Mesothelial cell of epicardium (in vitro differentiated cells): ENCODE measurements around the gene CHML. TPM values are rescaled to one million over a fixed set of nuclear protein-coding genes. Genes with fewer than 3 reads are reported as not detected.

Source experiments
- DNase-seq, 2 experiments: peaks; one replicate each; pipeline ENCODE4 v3.0.0; 2021; ENCODE audit warnings: low spot score in 2 of 2; ENCODE audit not compliant: unreplicated experiment in 2 of 2
- H3K27ac Mint-ChIP-seq: 2 replicates; pipeline ENCODE4 v1.8.0; 2021; ENCODE audit warnings: mixed read lengths
- H3K27me3 Mint-ChIP-seq: 2 replicates; pipeline ENCODE4 v1.8.0; 2021; ENCODE audit warnings: low read depth, mixed read lengths
- H3K36me3 Mint-ChIP-seq: 2 replicates; pipeline ENCODE4 v1.8.0; 2021; ENCODE audit warnings: mixed read lengths
- H3K4me1 Mint-ChIP-seq: 2 replicates; pipeline ENCODE4 v1.8.0; 2021; ENCODE audit warnings: mixed read lengths
- H3K4me3 Mint-ChIP-seq: 2 replicates; pipeline ENCODE4 v1.8.0; 2021; ENCODE audit warnings: mild to moderate bottlenecking, moderate library complexity, mixed read lengths
- H3K9me3 Mint-ChIP-seq: 2 replicates; pipeline ENCODE4 v1.8.0; 2021; ENCODE audit warnings: mixed read lengths
- total RNA-seq: library from RNA; stranded (reverse); gene quantifications from 3 replicates; pipeline ENCODE4 v1.2.1, GENCODE V29; 2021
- TF ChIP-seq, protein P1 (sequence below): fragments of 200-600 bp; sonication (generic); IDR thresholded peaks from one replicate; pipeline ENCODE4 v1.5.0; 2021; ENCODE audit warnings: antibody characterized with exemption; ENCODE audit not compliant: unreplicated experiment

Gene CHML
- total RNA-seq, 1 donor from 2014 or later: 21.2 TPM

DNA sequence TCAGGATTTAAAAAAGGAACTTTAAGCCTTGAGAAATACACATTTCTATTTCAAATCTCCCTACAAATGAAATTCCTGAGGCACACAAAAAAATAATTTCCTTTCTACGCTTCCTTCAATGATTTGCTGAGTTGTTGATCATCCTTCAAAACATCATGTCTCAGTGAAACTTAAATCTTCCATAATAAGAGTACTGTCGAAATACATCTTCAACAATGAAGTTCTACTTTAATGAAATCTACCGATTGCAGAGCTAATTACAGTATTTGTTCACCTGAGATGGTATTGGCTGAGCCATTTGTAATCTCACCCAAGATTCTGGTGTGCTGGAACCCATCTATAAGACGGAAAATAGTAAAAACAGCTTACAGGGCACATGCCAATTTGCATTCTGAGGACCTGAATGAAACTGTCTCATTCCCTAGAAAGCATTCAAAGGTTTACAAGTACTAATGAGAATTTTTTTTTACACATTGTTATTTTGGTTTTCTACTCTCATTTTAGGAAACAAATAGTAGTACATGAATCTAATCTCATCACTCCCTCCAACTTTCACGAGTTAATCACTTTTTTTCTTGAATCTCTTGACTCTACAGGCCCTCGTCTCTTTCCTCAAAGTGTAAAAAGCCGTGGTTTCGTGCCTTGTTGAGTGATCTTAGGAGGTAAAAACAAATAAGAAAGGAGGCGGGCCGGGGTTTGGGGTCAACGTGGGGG lies 1.1 kb downstream of the CHML start:
- Mint-ChIP-seq H3K27ac (peak overlapping the region; percentile 48), H3K36me3 (peaks cover 16% of the 10 kb centered on the region), H3K4me3 (peak overlapping the region; percentile 83), H3K4me1 (peaks cover 29% of the 10 kb centered on the region), H3K9me3 (peaks cover 24% of the 10 kb centered on the region), H3K27me3 (no peaks in the 10 kb centered on the region)
- TF ChIP-seq, protein P1, sequence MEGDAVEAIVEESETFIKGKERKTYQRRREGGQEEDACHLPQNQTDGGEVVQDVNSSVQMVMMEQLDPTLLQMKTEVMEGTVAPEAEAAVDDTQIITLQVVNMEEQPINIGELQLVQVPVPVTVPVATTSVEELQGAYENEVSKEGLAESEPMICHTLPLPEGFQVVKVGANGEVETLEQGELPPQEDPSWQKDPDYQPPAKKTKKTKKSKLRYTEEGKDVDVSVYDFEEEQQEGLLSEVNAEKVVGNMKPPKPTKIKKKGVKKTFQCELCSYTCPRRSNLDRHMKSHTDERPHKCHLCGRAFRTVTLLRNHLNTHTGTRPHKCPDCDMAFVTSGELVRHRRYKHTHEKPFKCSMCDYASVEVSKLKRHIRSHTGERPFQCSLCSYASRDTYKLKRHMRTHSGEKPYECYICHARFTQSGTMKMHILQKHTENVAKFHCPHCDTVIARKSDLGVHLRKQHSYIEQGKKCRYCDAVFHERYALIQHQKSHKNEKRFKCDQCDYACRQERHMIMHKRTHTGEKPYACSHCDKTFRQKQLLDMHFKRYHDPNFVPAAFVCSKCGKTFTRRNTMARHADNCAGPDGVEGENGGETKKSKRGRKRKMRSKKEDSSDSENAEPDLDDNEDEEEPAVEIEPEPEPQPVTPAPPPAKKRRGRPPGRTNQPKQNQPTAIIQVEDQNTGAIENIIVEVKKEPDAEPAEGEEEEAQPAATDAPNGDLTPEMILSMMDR: no peak
- no peak for DNase-seq

DNA sequence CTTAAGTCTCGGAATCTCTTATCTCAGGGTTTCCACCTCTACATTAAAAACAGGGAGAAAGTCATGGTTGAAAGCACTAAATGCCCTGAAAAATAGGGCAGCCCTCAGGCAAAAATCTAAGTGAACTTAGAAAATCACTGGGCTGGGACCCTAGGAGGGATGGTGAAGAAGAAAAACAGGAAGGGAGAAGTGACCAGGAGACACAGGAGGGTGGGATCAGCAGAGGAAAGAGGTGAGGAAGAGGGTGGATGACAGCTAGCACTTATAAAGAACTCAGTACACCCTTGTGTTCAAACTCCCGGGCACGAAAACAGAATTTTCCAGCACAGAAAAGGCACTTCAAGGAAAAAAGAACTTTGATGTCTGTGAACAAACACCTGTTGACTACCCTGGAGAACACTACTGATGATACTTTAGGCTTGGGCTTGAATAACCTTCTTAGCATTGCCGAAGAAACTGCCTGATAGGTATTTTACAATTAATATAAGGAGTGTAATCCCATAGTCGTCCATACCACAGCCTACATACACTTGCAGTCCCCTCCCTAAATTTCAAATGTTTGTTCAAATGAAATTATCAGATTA lies 2.0 kb downstream of the CHML start:
- Mint-ChIP-seq H3K27me3 (no peaks in the 10 kb centered on the region), H3K9me3 (peaks cover 21% of the 10 kb centered on the region), H3K36me3 (peaks cover 18% of the 10 kb centered on the region), H3K27ac (peak overlapping the region; percentile 80), H3K4me3 (peak overlapping the region; percentile 61), H3K4me1 (peaks cover 29% of the 10 kb centered on the region)
- DNase-seq: no peak
- TF ChIP-seq, protein P1: no peak

DNA sequence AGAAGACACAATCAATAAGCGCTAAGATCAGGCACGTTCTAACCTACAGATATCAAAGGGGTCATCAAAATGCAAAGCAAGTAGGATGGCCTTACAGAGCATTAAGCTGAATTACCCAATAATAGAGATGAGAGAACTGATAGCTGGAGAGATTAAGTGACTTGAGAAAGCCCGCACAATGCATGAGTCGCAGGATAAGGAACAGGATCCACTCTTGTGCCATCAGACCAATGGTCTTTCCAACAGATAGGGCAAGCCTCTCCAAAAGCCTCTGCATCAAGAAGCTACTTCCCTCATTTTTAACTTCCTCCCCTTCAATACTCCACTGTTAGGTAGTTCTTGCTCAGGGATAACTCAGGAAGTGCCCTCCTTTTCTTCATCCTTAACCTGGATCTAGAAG lies 2.6 kb downstream of the CHML start:
- DNase-seq: no peak
- Mint-ChIP-seq H3K9me3 (peaks cover 19% of the 10 kb centered on the region), H3K27me3 (no peaks in the 10 kb centered on the region), H3K4me1 (peaks cover 29% of the 10 kb centered on the region), H3K36me3 (peaks cover 18% of the 10 kb centered on the region), H3K27ac (peak overlapping the region; percentile 80), H3K4me3 (peak overlapping the region; percentile 61)
- TF ChIP-seq, protein P1: no peak

DNA sequence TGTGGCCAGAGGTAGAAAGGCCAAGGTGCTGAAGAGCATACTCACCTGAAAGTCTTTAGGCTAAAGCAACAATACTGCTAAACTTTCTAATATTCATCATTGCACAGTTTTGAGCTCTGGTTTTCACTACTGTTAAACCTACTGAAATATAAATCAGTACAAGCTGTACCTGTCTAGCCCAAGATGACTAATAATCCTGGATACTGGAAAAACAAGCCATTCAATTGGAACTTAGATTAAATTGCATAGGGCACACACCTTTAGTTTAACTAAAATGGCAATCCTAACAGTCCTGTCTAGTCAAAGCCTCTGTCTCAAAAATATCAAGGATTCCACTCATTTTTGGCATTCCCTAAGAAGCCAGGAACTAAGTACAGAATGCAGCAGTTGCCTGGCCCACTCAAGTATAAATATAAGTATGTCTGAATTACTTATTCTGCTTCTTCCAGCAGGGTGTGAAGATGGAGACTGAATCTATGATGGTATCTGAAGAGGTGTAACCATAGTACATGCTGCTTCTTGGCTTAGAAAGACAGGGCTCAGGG lies 3.1 kb downstream of the CHML start:
- Mint-ChIP-seq H3K9me3 (peaks cover 15% of the 10 kb centered on the region), H3K27ac (peak overlapping the region; percentile 80), H3K27me3 (no peaks in the 10 kb centered on the region), H3K4me3 (peak overlapping the region; percentile 61), H3K36me3 (peaks cover 22% of the 10 kb centered on the region), H3K4me1 (peaks cover 33% of the 10 kb centered on the region)
- TF ChIP-seq, protein P1: no peak
- DNase-seq: no peak

DNA sequence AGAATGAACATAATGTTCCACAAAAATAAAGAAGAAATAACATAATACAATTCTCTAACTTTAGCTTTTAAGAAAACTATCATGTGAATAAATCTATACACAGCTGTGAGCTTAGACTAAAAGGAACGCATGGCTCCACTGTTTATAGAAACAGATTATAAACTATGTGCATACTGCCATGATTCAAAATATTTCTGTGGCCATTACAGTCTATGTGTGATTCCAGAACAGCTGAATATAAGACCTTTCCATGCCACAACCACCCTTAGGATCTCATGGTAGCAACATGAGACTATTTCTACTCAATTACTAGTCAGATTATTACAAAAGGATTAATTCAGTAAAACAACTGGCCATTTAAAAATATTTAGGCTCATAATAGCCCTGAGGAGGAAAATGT lies 3.9 kb downstream of the CHML start:
- Mint-ChIP-seq H3K27ac (peak overlapping the region; percentile 75), H3K4me3 (no peak overlapping the region), H3K27me3 (no peaks in the 10 kb centered on the region), H3K4me1 (peaks cover 39% of the 10 kb centered on the region), H3K9me3 (peaks cover 8% of the 10 kb centered on the region), H3K36me3 (peaks cover 23% of the 10 kb centered on the region)
- TF ChIP-seq, protein P1: no peak
- no peak for DNase-seq
